ENCODE results near the gene MYRFL.
"Not testable (repeated sequence)": the region's sequence is repeated elsewhere in the genome, so short reads cannot be mapped to it uniquely, and the experiment has no call there.

MYRFL gene

GRCh38 chr12:69792533-69792932, 32.5 kb upstream of the MYRFL start:
- TF ChIP-seq CTCF (conservative IDR thresholded peaks at IDR 0.05; ENCODE audit: low read depth, low read length): no peak

GRCh38 chr12:69807101-69807897, 17.7 kb upstream of the MYRFL start:
- H3K79me2 ChIP-seq (ENCODE audit: insufficient read depth, low read depth); H3K36me3 ChIP-seq (ENCODE audit: insufficient read depth); H3K4me1 ChIP-seq (ENCODE audit: low read depth, poor library complexity, severe bottlenecking); H3K27me3 ChIP-seq (ENCODE audit: insufficient read depth, low read depth); H3K4me2 ChIP-seq; H3K4me3 ChIP-seq (IDR thresholded peaks at IDR 0.05; ENCODE audit: insufficient read depth, low read depth, low read length); H3K27ac ChIP-seq; H2AFZ ChIP-seq (ENCODE audit: low read depth); H3K9ac ChIP-seq; H4K20me1 ChIP-seq (ENCODE audit: insufficient read depth): not testable (repeated sequence)

More at GRCh38 chr12:69792533-69792932, 32.5 kb upstream of the MYRFL start:
- Histone ChIP-seq H3K4me1 (ENCODE audit: low read depth, poor library complexity, severe bottlenecking) (no peaks in the 10 kb centered on the region), H3K27me3 (ENCODE audit: insufficient read depth, low read depth) (no peaks in the 10 kb centered on the region), H3K4me2 (no peak overlapping the region), H2AFZ (ENCODE audit: low read depth) (no peak overlapping the region), H3K79me2 (ENCODE audit: insufficient read depth, low read depth) (no peaks in the 10 kb centered on the region), H3K27ac (no peak overlapping the region), H4K20me1 (ENCODE audit: insufficient read depth) (no peaks in the 10 kb centered on the region), H3K4me3 (IDR thresholded peaks at IDR 0.05; ENCODE audit: insufficient read depth, low read depth, low read length) (no peak overlapping the region), H3K36me3 (ENCODE audit: insufficient read depth) (no peaks in the 10 kb centered on the region), H3K9ac (no peak overlapping the region)

- Histone ChIP-seq H4K20me1 (ENCODE audit: insufficient read depth) (no peaks in the 10 kb centered on the region), H3K9ac (no peak overlapping the region), H3K79me2 (ENCODE audit: insufficient read depth, low read depth) (no peaks in the 10 kb centered on the region), H3K4me3 (IDR thresholded peaks at IDR 0.05; ENCODE audit: insufficient read depth, low read depth, low read length) (no peak overlapping the region), H3K36me3 (ENCODE audit: insufficient read depth) (no peaks in the 10 kb centered on the region), H3K4me2 (no peak overlapping the region), H3K27me3 (ENCODE audit: insufficient read depth, low read depth) (no peaks in the 10 kb centered on the region), H3K27ac (no peak overlapping the region), H2AFZ (ENCODE audit: low read depth) (no peak overlapping the region), H3K4me1 (ENCODE audit: low read depth, poor library complexity, severe bottlenecking) (peaks cover 6% of the 10 kb centered on the region)
- TF ChIP-seq CTCF (conservative IDR thresholded peaks at IDR 0.05; ENCODE audit: low read depth, low read length): no peak
Observed at GRCh38 chr12:69810870-69811498, 14.0 kb upstream of the MYRFL start.

GRCh38 chr12:69816082-69816481, 8.9 kb upstream of the MYRFL start:
- Histone ChIP-seq H3K4me1 (ENCODE audit: low read depth, poor library complexity, severe bottlenecking) (peaks cover 10% of the 10 kb centered on the region), H3K27ac (no peak overlapping the region), H2AFZ (ENCODE audit: low read depth) (no peak overlapping the region), H3K4me3 (IDR thresholded peaks at IDR 0.05; ENCODE audit: insufficient read depth, low read depth, low read length) (no peak overlapping the region), H4K20me1 (ENCODE audit: insufficient read depth) (no peaks in the 10 kb centered on the region), H3K4me2 (peak overlapping the region; percentile 7; the same call in 1 of the 2 replicates), H3K36me3 (ENCODE audit: insufficient read depth) (no peaks in the 10 kb centered on the region), H3K27me3 (ENCODE audit: insufficient read depth, low read depth) (no peaks in the 10 kb centered on the region), H3K79me2 (ENCODE audit: insufficient read depth, low read depth) (no peaks in the 10 kb centered on the region), H3K9ac (no peak overlapping the region)
- no peak for TF ChIP-seq CTCF (conservative IDR thresholded peaks at IDR 0.05; ENCODE audit: low read depth, low read length)

- peaks cover 4% of the 10 kb centered on the region for H3K4me1 ChIP-seq (ENCODE audit: low read depth, poor library complexity, severe bottlenecking)
- no peaks in the 10 kb centered on the region for H4K20me1 ChIP-seq (ENCODE audit: insufficient read depth)
- H3K4me2 ChIP-seq: no peak overlapping the region
- no peaks in the 10 kb centered on the region for H3K27me3 ChIP-seq (ENCODE audit: insufficient read depth, low read depth)
- H3K36me3 ChIP-seq (ENCODE audit: insufficient read depth): no peaks in the 10 kb centered on the region
- TF ChIP-seq CTCF (conservative IDR thresholded peaks at IDR 0.05; ENCODE audit: low read depth, low read length): no peak
- H3K27ac ChIP-seq: no peak overlapping the region
- H3K79me2 ChIP-seq (ENCODE audit: insufficient read depth, low read depth): no peaks in the 10 kb centered on the region
- H3K4me3 ChIP-seq (IDR thresholded peaks at IDR 0.05; ENCODE audit: insufficient read depth, low read depth, low read length): no peak overlapping the region
- H2AFZ ChIP-seq (ENCODE audit: low read depth): no peak overlapping the region
- no peak overlapping the region for H3K9ac ChIP-seq
Observed at GRCh38 chr12:69821032-69821455, 4.0 kb upstream of the MYRFL start.
